Stimulated activated CD4-positive, alpha-beta T cell treated with anti-CD3 and anti-CD28 coated beads, Interleukin-1b, Interleukin-23, amount 100 ng/mL, for 1 hour (primary cell): ENCODE data around the gene LDLRAP1.

ENCODE experiments used
- DNase-seq, 2 donors: peaks; one replicate each; pipeline ENCODE4 v3.0.0-alpha.2; 2020; ENCODE audit warnings: low read depth in 2 of 2

The LDLRAP1 gene

DNA sequence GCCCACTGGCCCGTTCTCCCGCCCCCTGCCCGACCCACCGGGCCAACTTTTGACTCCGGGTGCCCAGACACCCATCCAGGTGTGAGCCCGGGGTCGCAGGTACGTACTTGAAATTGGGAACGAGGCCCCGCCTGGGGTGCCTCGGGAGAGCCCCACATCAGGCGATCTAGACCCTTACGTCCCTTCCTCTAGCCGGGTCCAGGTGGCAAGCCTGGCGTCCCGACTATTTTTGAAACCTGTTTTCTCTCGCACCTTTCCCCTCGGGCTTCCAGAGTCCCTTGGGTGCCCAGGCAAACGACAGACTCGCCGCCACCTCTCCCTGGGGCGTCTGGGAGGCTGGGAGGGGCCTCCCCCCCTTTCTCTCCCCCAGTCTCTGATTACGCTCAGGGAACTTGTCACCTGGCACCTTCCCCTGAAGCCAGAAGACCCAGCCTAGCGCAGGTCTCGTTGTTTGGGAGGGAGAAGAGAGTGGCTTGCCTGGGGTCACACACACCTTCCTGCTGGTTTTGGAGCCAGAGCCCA is 898 bp downstream of the LDLRAP1 start:
- DNase-seq, result no peak

DNA sequence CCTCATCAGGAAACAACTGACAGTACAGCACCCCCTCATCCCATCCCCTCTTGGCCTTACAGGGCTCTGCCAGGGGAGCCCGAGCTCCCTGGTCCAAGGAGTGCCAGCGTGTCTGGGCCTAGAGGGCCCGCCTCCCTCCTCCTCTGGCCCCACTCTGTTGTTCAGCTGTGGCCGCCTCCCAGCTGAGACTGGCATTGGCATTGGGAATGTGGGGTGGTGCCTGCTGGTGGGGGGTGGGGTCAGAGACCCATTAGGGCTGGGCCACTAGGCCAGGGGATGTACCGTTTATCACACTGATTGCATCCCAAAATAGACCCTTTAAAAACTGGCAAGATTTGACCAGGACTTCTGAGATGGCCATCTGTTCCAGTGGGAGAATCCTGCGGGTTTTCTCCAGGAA is 1.4 kb downstream of the LDLRAP1 start:
- DNase-seq, result no peak

DNA sequence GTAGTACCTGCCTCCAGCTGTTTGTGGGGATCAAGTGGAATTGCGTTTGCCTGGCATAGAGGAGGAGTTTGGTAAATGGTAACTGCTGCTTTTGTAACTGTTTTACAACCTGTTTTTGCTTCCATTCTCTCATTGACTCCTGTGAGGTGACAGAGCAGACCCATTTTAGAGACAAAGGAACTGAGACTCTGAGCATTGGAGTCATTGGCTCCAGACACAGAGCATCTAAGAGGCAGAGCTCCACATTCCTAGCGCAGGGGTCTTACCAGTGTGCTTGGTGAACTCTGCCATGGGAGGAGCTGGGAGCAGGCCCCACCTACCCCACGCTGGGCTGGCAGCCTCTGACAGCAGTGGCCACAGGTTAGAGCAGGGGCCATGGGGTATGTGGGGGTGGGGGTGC is 2.4 kb downstream of the LDLRAP1 start:
- DNase-seq, result no peak

DNA sequence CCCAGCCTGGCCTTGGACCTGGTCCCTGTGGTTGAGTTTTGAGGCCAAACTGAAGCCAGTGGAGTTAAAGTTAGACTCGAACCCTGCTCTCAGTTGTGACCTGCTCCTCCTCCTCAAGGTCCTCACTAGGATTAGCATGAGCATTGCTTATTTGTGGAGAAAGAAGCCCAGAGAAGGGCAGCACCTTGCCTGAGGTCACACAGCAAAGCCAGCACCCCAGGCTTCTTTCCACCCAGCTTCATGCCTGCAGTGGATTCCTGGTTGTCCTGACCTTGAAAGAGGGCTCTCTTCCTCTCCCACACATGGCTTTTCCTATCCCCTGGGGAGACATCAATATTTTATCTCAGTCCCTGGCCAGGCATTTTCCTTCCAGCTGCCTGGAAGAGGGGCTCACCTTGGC is 2.8 kb downstream of the LDLRAP1 start:
- no peak for DNase-seq

DNA sequence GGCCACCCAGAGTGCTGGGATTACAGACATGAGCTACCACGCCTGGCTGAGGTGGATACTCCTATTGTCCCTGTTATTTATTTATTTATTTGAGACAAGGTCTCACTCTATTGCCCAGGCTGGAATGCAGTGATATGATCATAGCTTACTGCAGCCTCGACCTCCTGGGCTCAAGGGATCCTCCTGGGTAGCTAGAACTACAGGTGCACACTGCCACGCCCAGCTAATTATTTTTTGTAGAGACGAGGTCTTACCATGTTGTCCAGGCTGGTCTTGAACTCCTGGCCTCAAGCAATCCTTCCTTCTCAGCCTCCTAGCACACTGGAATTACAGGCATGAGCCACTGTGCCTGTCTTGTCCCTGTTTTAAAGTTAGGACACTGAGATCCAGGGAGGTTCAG is 5.2 kb downstream of the LDLRAP1 start:
- no peak for DNase-seq

DNA sequence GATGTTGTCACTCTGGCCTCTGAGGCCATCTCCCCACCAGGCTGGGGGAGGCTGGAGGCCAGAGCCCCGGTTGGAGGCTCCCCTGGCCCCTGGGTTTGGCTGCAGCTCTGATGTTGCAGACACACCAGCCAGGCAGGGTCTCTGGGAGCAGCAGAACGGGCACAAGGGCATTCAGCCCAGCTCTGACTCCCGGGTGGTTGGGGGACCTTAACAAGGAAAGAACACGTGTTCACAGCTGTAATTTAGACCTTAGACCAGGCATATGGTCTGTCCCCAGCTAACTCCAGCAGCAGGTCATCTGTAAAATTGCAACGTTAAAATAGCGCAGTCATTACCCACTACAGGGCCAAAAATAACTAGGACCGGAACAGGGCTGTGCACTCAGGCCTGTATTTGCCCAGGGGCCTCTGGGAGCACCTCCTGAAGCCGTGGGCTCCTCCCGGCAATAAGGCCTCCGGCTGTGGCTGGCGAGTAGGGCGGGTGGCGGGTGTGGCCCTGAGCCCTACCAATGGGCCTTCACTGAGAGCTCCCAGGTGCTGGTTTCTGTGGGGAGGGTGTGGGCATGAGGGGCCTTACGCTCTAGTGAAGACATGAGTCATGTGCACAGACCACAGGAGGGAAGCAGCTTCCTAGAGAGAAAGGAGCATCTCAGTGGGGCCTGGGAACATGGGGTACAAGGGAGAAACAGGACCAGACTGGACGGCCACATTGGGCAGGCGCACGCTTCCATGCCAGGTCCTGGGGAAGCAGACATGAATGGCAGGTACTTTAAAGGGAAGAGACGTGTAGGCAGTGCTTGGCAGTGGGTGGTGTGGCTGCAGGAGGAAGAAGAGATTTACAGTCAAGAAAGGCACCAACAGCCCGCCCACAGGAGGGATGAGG is 6.1 kb downstream of the LDLRAP1 start:
- DNase-seq, result peak; percentile 45 to 54

DNA sequence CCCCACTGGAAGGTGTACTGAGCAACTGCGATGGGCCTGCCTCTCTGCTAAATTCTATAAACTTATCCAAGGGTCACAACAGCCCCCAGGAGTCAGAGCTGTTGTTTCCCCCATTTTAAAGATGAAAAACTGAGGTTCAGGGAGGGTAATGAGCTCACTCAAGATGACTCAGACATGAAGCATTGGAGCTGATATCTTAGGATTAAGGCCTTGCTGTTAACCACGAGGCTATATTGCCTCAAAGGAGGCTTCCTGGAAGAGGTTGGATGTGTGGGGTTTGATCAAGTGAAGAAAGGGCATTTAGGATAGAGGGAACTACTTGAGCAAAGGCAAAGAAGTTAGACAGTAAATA is 6.7 kb downstream of the LDLRAP1 start:
- DNase-seq, result no peak

DNA sequence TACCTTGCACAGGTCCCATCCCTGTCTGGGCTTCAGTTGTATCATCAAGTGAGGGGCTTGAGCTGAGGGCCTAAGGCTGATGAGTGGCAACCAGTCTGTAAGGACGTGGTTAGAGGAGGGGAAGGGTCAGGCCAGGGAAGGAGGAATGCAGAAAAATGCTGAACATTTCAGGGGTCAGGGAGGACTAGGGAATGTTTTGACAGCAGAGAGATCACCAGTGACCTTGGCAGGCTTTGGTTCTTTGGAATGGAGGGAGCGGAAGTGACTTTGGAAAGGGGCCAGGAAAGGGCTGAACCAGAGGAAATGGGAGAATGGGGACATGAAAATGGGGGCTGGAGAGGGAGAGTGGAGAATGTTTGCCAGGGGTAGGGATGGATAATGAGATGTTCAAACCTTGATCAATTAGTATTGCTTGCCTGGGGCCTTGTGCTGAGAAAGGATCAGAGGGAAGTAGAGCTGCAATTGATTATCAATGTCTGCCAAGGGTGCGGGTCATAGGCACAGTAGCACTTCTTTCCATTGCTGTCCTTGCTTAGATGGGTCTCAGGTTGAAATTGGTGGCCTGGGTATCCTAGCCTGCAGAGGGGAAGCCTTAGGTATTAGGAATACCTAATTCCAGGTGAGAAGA is 7.4 kb downstream of the LDLRAP1 start:
- DNase-seq, result no peak

DNA sequence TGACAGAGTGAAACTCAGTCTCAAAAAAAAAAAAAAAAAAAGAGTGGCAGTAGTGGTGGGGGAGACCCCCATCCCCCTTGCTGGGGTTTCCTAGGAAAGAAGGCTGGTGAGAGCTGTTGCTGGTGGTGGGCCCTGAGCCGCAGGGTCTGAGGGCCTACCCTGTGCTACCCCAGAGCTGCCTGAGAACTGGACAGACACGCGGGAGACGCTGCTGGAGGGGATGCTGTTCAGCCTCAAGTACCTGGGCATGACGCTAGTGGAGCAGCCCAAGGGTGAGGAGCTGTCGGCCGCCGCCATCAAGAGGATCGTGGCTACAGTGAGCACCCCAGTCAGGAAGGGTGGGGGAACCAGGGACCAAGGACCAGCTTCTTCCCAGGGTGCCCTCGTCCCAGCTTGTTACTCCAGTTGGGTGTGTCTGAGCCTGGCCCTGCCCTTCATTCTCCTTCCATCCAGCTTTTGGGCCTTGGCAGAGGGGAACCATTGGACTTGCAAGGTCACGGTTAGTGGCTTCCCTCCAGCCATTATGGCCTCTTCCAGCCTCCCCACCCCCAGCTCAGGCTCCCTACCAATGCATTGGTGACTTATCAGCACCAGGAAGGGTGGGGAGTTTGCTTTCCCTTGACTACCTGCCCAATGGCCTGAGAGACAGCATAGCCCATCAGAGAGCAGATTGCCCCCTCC is 10.5 kb downstream of the LDLRAP1 start:
- DNase-seq, result no peak

DNA sequence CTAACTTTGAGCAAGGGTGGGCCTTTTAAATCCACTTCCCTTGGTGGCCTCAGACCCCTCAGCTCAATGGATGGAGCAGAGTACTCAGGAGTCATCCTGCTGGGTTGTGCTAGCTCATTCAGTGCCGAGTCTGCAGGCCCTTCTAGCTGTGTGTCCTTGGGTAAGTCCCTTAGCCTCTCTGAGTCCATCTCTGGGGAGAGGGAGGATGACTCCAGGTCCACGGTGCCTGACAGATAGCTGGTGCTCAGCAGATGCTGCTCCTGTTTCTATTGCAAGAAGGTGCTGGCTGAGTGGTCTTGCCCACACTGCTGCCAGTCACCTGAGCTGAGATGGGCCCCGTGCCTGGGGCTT is 11.0 kb downstream of the LDLRAP1 start:
- no peak for DNase-seq

DNA sequence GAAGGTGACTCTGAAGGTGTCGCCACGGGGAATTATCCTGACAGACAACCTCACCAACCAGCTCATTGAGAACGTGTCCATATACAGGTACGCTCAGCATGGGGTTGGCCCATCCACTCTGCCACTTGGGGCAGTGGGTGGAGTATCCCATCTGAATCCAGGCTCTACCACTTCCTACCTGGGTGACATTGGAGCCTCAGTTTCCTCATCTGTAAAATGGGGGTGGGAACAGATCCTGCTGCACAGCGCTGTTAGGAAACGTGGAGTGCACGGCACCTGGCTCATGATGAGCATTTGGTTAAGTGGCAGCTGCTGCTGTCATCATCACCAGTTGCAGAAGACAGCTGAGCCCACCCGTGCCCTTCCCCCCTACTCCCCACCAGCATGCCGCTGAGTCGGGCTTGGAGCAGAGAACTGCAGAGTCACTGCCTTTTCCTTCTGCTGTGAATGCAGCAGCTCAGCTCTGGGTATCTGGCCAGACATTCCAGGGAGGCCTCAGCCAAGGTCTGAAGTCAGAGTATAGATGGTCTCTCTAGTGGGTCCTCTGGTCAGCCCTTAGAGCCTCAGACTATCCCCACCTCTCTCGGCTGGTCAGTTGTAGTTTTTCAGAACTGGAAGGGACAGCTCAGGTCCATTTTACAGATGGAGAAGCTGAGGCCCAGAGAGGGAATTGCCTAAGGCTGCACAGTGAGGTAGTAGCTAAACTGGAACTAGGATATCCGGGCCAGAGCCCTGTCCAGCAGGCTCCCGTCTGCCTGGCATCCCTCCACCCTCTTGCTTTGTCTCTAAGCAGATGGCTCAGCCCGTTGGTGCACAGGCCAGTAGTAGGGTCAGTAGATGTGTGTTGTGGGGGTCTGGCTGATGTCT is 11.7 kb downstream of the LDLRAP1 start:
- DNase-seq, result no peak

DNA sequence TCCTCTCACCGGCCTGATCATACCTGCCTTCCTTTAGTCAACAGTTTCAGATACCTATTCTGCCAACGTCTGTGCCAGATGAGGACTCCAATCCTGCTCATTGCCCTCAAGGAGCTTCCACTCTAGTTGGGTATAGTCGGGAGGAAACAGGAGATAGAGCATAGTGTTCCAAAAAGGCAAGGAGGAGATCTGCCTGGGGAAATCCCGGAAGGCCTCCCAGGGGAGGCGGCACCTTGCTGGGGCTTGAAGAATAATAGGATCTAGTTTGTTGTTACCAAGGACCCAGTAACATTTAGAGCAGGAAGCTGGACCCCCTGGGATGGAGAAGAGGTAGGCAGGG is 12.3 kb downstream of the LDLRAP1 start:
- no peak for DNase-seq

DNA sequence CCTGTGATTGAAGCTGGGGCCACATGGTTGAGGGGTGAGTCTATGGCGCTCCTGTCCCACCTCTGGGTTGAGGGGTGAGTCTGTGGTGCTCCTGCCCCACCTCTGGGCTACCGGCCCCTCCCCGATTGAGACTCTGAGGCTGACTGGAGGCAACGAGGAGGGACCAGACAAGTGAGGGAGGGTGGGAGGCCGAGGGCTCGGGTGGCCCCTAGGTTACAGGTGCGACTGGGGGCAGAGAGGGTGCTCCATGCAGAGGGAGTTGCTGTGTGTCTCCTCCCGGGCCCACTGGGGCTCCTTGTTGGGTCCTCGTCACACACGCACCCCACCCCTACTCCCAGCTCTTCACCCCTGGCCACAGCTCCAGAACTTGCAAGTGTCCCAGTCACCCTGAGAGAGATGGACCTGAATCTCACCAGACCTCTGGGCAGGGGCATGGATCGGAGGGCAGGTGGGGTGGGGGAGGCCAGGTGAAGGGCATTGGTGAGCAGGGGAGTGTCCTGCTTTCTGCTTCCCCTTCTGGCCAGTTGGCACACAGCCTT is 12.8 kb downstream of the LDLRAP1 start:
- no peak for DNase-seq

DNA sequence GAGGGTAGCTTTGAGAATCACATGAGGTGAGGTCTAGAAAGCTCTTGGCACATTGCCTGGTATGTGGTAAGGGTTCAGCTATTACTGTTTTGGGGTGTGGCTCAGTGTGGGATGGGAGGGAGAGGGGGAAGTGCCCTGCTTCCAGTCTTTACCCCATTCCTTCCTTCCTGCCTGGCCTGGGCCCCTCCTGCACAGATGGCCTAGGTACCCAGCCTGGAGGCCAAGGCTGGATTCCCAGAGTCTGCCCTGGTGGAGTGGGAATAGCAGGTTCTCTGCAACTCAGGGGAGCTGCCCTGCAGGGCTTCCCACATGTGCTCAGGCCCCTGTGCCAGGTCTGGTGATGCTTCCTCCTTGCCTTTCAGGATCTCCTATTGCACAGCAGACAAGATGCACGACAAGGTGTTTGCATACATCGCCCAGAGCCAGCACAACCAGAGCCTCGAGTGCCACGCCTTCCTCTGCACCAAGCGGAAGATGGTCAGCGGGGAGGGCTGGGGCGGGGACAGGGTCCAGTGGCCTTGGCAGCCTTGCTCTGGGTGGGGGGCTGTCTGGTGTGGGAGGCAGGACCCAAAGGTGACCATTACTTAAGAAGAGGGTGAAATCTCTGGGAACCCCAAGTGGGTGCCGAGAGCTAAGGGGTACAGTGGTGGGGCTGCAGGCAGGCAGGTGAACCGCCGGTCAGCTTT is 13.5 kb downstream of the LDLRAP1 start:
- DNase-seq, result no peak

DNA sequence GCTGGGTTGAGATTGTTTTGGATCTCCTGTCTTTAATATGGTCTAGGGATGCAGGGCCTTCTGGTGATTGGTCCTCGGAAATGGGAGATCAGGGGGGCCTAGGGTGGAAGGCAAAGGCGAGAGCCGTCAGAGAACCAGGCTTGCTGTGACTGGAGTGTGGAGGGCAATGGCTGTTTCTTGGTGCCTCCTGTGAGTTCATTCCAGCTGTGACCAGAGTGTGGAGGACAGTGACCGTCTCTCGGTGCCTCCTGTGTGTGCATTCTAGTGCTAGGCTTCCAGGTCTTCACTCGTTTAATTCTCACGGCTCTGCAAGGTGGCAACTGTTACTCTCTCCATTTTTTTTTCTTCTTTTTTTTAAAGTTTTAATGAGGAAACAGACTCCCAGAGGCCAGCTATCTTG is 14.1 kb downstream of the LDLRAP1 start:
- DNase-seq, result no peak

DNA sequence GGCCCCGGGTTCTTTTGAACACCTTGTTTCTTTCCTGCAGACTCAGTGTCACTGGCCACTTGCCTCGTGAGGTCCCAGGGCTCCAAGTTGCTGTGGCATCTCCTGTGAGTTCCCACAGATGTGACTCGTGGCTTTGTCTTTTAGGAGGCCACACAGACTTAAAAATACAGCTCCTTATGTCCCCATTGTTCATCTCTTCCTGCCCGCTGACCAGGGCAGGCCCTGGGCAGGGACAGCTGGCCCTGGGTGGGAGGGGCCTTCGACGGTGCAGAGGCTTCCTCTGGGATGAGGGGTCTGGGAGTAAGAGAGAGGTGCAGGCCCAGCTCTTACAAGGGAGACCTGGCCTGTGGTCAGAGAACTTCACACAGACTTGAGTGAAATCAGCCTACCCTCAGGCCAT is 15.6 kb downstream of the LDLRAP1 start:
- no peak for DNase-seq

DNA sequence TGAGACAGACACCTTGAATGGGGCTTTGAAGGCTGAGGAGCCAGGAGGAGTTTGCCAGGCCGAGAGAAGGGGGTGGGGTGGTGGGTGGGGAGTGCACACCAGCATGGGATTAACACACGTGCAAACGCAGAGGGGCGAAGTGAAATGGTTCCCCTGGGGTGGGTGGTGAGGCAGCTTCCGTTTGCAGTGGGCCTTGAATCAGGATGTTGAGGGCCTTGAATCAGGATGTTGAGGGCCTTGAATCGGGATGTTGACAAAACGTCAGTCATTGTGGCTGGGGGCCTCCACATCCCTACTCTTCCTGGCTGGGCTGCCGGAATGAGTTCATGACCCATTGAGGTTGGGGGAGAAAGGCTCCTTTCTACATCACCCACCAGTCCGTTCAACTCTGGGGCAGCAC is 16.6 kb downstream of the LDLRAP1 start:
- no peak for DNase-seq

DNA sequence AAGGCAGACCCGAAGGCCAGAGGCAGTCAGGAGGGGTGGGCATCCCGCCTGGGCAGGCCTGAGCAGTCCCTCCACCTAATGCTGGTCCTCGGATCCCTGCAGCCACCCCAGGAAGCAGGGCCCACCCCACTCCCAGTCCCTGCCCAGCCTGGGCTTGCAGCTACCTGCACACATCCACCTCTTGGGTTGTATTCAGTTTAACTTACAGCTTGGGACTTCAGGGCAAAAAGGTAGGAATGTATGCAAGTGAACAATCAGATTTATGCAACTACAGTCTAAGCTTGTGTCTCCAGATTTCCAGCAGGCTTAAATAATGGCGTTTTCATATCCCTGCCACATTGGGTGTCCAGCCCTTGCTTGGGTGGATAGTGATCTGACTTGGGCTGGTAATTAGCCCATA is 17.4 kb downstream of the LDLRAP1 start:
- DNase-seq, result no peak

DNA sequence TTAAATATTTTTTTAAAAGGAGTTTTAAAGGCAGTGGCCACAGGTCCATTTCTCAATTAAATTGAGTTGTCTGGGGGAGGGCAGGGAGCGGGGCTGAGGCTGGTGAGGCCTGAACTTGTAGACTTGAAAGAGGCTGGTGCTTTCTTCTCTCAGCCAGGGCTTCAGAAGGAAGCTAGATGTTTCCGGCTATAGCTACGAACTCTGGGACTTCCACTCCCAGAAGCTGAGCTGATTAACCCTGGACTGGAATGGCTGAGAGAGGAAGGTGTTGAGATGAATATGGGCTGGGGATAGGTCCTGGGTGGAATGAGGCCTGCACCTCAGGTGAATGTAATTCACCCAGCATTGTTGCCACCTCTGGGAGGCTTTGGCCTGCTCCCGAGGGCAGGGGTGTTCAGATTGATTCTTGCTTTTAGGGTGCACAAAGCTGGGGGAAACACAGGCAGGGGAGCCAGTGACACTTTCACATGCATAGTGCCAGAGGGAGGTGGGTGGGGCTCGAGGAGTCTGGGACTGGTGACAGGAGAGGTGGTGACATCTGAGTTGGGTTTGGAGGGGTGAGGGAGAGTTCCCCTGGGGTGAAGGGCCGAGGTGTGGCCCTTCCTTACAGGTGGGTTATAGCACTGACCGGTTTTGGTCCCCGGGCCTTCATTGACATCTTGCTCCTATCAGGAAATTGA is 18.2 kb downstream of the LDLRAP1 start:
- no peak for DNase-seq

DNA sequence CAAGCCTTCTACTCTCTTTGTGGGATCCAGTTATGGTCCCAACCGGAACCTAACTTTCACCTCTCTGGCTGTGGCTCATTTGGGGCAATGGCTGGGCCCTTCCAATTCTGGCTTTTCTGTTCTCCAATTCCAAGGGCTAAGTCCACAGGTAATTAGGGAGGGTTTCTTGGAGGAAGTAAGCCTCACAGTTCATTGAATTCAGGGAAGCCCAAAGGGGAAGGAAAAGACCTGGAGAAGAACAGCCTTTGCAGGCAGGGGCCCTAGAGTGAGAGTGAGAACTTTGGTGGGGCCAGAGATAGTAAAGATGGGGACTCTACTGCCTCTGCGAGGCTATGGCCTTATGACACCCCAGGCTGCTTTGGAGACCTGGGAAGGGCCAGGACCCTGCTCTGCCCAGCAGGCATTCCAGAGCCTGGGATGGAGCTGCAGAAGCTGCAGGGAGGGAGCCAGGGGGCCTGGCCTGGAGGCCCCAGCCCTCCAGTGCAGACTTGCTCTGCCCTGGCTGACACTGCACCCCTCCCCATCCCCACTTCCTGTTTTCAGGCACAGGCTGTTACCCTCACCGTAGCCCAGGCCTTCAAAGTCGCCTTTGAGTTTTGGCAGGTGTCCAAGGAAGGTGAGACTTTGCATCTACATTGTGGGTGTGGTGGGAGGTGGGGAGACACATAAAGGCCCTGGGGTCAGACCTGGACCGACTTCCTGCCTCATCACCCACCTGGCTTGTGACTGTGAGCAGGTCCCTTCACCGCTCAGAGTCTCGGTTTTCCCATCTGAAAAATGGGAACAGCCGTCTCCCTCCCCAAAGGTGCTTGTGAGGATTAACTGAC is 18.9 kb downstream of the LDLRAP1 start:
- peak in 1 of 2 donors; percentile 68 for DNase-seq
